Keratinocyte (primary cell): Measurements from ENCODE around the gene CA11.

ENCODE experiments used
- EZH2 ChIP-seq: IDR thresholded peaks from one replicate; pipeline ENCODE4 v1.6.1; 2012; ENCODE audit warnings: inconsistent platforms, mild to moderate bottlenecking, low read length, moderate library complexity
- TF ChIP-seq, protein P1 (sequence below), 3 experiments: IDR thresholded peaks in 1 of 3; conservative IDR thresholded peaks in 1 of 3; optimal IDR thresholded peaks in 1 of 3; 2 replicates in 2 of 3; 3 replicates in 1 of 3; pipeline versions ENCODE3 to v1.5.1; 2011; ENCODE audit warnings: low read length in 3 of 3, mild to moderate bottlenecking in 3 of 3, moderate library complexity in 2 of 3, control low read depth in 1 of 3, inconsistent platforms in 1 of 3; ENCODE audit not compliant: insufficient read depth in 2 of 3; ENCODE audit errors: extremely low read depth in 1 of 3

- TF ChIP-seq, protein P1, sequence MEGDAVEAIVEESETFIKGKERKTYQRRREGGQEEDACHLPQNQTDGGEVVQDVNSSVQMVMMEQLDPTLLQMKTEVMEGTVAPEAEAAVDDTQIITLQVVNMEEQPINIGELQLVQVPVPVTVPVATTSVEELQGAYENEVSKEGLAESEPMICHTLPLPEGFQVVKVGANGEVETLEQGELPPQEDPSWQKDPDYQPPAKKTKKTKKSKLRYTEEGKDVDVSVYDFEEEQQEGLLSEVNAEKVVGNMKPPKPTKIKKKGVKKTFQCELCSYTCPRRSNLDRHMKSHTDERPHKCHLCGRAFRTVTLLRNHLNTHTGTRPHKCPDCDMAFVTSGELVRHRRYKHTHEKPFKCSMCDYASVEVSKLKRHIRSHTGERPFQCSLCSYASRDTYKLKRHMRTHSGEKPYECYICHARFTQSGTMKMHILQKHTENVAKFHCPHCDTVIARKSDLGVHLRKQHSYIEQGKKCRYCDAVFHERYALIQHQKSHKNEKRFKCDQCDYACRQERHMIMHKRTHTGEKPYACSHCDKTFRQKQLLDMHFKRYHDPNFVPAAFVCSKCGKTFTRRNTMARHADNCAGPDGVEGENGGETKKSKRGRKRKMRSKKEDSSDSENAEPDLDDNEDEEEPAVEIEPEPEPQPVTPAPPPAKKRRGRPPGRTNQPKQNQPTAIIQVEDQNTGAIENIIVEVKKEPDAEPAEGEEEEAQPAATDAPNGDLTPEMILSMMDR (optimal IDR thresholded peaks at IDR 0.05 in 1 of 3, IDR thresholded peaks at IDR 0.05 in 1 of 3, conservative IDR thresholded peaks at IDR 0.05 in 1 of 3; ENCODE audit: extremely low read depth in 1 of 3, insufficient read depth in 2 of 3, low read length in 3 of 3): no peak
- TF ChIP-seq EZH2: no peak
These were observed 45.1 kb downstream of the CA11 start for GRCh38 chr19:48600679-48601417.
